H9 (cell line): ENCODE measurements around the gene C19orf47. TPM values are rescaled to one million over a fixed set of nuclear protein-coding genes. Genes with fewer than 3 reads are reported as not detected.

Experiments
- DNase-seq: peaks from one replicate; pipeline ENCODE4 v3.0.0-alpha.2; 2017
- H2AFZ ChIP-seq: one replicate; pipeline ENCODE4 v1.6.1; 2013; ENCODE audit warnings: mild to moderate bottlenecking, low read length, control low read depth, moderate library complexity
- H2AK5ac ChIP-seq: 2 replicates; pipeline ENCODE4 v1.6.1; 2013; ENCODE audit warnings: low read length, control low read depth, mixed read lengths; ENCODE audit not compliant: insufficient read length
- H2BK120ac ChIP-seq: one replicate; pipeline ENCODE4 v1.6.1; 2013; ENCODE audit warnings: low read depth, mild to moderate bottlenecking, low read length, control low read depth, inconsistent platforms; ENCODE audit not compliant: poor library complexity, severe bottlenecking
- H2BK12ac ChIP-seq: 2 replicates; pipeline ENCODE4 v1.6.1; 2013; ENCODE audit warnings: low read length, control low read depth, mixed read lengths, low read depth; ENCODE audit not compliant: insufficient read length
- H2BK15ac ChIP-seq: 2 replicates; pipeline ENCODE4 v1.6.1; 2013; ENCODE audit warnings: low read depth, low read length, control low read depth
- H2BK20ac ChIP-seq: one replicate; pipeline ENCODE4 v1.6.1; 2013; ENCODE audit warnings: low read depth, mild to moderate bottlenecking, low read length, control low read depth, inconsistent platforms; ENCODE audit not compliant: poor library complexity, severe bottlenecking
- H2BK5ac ChIP-seq: 2 replicates; pipeline ENCODE4 v1.6.1; 2013; ENCODE audit warnings: low read length, control low read depth, mixed read lengths; ENCODE audit not compliant: insufficient read length
- H3K14ac ChIP-seq: 2 replicates; pipeline ENCODE4 v1.6.1; 2013; ENCODE audit warnings: low read length, control low read depth; ENCODE audit not compliant: insufficient read depth
- H3K18ac ChIP-seq: 2 replicates; pipeline ENCODE4 v1.6.1; 2013; ENCODE audit warnings: low read depth, mild to moderate bottlenecking, mixed read lengths, low read length, control low read depth; ENCODE audit not compliant: insufficient read length
- H3K23ac ChIP-seq: 2 replicates; pipeline ENCODE4 v1.6.1; 2013; ENCODE audit warnings: low read length, control low read depth, mixed read lengths, low read depth; ENCODE audit not compliant: insufficient read length
- H3K23me2 ChIP-seq: 2 replicates; pipeline ENCODE4 v1.6.1; 2013; ENCODE audit warnings: low read depth, mild to moderate bottlenecking, mixed read lengths, low read length, control low read depth; ENCODE audit not compliant: insufficient read length, poor library complexity, severe bottlenecking
- H3K27ac ChIP-seq: 2 replicates; pipeline ENCODE4 v1.5.1; 2013; ENCODE audit warnings: low read length, control low read depth, mixed read lengths, low read depth; ENCODE audit not compliant: insufficient read length
- H3K27me3 ChIP-seq: 2 replicates; pipeline ENCODE4 v1.6.1; 2013; ENCODE audit warnings: low read length, control low read depth, inconsistent platforms; ENCODE audit not compliant: insufficient read depth
- H3K4ac ChIP-seq: 2 replicates; pipeline ENCODE4 v1.6.1; 2013; ENCODE audit warnings: low read depth, mild to moderate bottlenecking, control low read depth, inconsistent platforms, low read length, moderate library complexity
- H3K4me1 ChIP-seq: 2 replicates; pipeline ENCODE4 v1.6.1; 2013; ENCODE audit warnings: low read length, control low read depth, inconsistent platforms; ENCODE audit not compliant: insufficient read depth
- H3K4me2 ChIP-seq: 2 replicates; pipeline ENCODE4 v1.6.1; 2013; ENCODE audit warnings: low read length, control low read depth, mixed read lengths; ENCODE audit not compliant: insufficient read length, insufficient read depth
- H3K56ac ChIP-seq: 2 replicates; pipeline ENCODE4 v1.6.1; 2013; ENCODE audit warnings: low read depth, mild to moderate bottlenecking, mixed read lengths, low read length, control low read depth; ENCODE audit not compliant: insufficient read length
- H3K79me1 ChIP-seq: 2 replicates; pipeline ENCODE4 v1.6.1; 2013; ENCODE audit warnings: low read depth, mild to moderate bottlenecking, moderate library complexity, low read length, control low read depth, inconsistent platforms; ENCODE audit not compliant: insufficient read depth, poor library complexity, severe bottlenecking
- H3K79me2 ChIP-seq: 2 replicates; pipeline ENCODE4 v1.6.1; 2013; ENCODE audit warnings: low read length, control low read depth, inconsistent platforms; ENCODE audit not compliant: insufficient read depth
- H3K9ac ChIP-seq: 2 replicates; pipeline ENCODE4 v1.6.1; 2013; ENCODE audit warnings: low read length, control low read depth, mixed read lengths; ENCODE audit not compliant: insufficient read length; ENCODE audit errors: extremely low read depth
- H3K9me3 ChIP-seq: one replicate; pipeline ENCODE4 v1.6.1; 2013; ENCODE audit warnings: low read depth, low read length, inconsistent platforms; ENCODE audit not compliant: control insufficient read depth
- H3T11ph ChIP-seq: one replicate; pipeline ENCODE4 v1.6.1; 2013; ENCODE audit warnings: mild to moderate bottlenecking, low read length, control low read depth, inconsistent platforms
- H4K20me1 ChIP-seq: one replicate; pipeline ENCODE4 v1.6.1; 2013; ENCODE audit not compliant: control insufficient read depth, insufficient read length, insufficient read depth
- H4K5ac ChIP-seq: 2 replicates; pipeline ENCODE4 v1.6.1; 2013; ENCODE audit warnings: low read depth, mild to moderate bottlenecking, mixed read lengths, low read length, control low read depth; ENCODE audit not compliant: insufficient read length
- H4K8ac ChIP-seq: replicated peaks from 2 replicates; pipeline ENCODE4 v1.6.1; 2013; ENCODE audit warnings: low read length, control low read depth, mixed read lengths, low read depth; ENCODE audit not compliant: insufficient read length
- H4K91ac ChIP-seq: 2 replicates; pipeline ENCODE4 v1.6.1; 2013; ENCODE audit warnings: low read depth, mild to moderate bottlenecking, moderate library complexity, mixed read lengths, low read length, control low read depth; ENCODE audit not compliant: insufficient read length
- H3K27ac Mint-ChIP-seq, 3 experiments: 2 replicates in 2 of 3; 3 replicates in 1 of 3; pipeline ENCODE4 v1.8.0; 2020 to 2021; ENCODE audit warnings: mixed read lengths in 3 of 3, mild to moderate bottlenecking in 1 of 3, moderate library complexity in 1 of 3
- H3K27me3 Mint-ChIP-seq: 2 replicates; pipeline ENCODE4 v1.8.0; 2021; ENCODE audit warnings: low read depth, mild to moderate bottlenecking, moderate library complexity, mixed read lengths
- H3K36me3 Mint-ChIP-seq, 3 experiments: 2 replicates in 2 of 3; 3 replicates in 1 of 3; pipeline ENCODE4 v1.8.0; 2020 to 2021; ENCODE audit warnings: low read depth in 3 of 3, mixed read lengths in 3 of 3; ENCODE audit not compliant: insufficient read depth in 1 of 3
- H3K4me1 Mint-ChIP-seq, 2 experiments: 2 replicates each; pipeline ENCODE4 v1.8.0; 2020; ENCODE audit warnings: mixed read lengths in 2 of 2
- H3K4me3 Mint-ChIP-seq, 2 experiments: 2 replicates in 1 of 2; 3 replicates in 1 of 2; pipeline ENCODE4 v1.8.0; 2020 to 2021; ENCODE audit warnings: mild to moderate bottlenecking in 2 of 2, mixed read lengths in 2 of 2, moderate library complexity in 1 of 2
- H3K9me3 Mint-ChIP-seq, 2 experiments: 2 replicates in 1 of 2; 3 replicates in 1 of 2; pipeline ENCODE4 v1.8.0; 2020; ENCODE audit warnings: mild to moderate bottlenecking in 2 of 2, mixed read lengths in 2 of 2, moderate library complexity in 1 of 2
- WGBS: extraction: QIAGEN DNeasy Blood & Tissue Kit; methylation state at CpG from one replicate; pipeline ENCODE4 v1.1.7; 2013; ENCODE audit warnings: missing lambda C conversion rate, low lambda C conversion rate, mixed read lengths; ENCODE audit not compliant: insufficient read length; ENCODE audit errors: extremely low coverage; 5-methylcytosine and 5-hydroxymethylcytosine counted together
- total RNA-seq: library from RNA; stranded (reverse); gene quantifications from 2 replicates; pipeline ENCODE4 v1.2.1, GENCODE V29; 2021
- TF ChIP-seq, protein P1 (sequence below): fragments of 200-600 bp; sonication (generic); conservative IDR thresholded peaks from 3 replicates; pipeline ENCODE4 v1.8.0; 2021; ENCODE audit warnings: antibody characterized with exemption, mild to moderate bottlenecking

C19orf47 gene
- total RNA-seq, 1 experiment from 2014 or later = 19.4 TPM

DNA sequence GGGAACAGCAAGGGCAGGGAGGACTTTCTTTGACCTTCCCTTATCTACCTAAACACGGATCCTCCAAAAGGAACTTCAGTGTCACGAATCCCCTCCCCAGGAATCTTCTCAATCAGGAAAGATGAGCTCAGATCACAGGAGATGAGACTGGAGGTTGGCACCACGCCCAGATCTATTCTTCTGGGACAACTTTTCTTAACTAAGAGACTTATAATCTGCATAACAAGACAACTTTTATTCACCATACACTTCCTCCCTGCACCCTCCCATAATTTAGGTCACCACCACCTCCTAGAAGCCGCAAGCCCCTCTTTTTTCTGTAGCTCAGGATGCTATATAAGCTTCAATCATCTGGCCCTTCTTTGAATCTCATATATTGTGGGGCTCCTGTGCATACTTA, 43.9 kb downstream of the C19orf47 start:
- Mint-ChIP-seq H3K4me1 (peaks cover 9 to 13% of the 10 kb centered on the region in 2 experiments), H3K36me3 (no peaks in the 10 kb centered on the region), H3K27me3 (peaks cover 2% of the 10 kb centered on the region; the same call in 1 of the 2 replicates), H3K4me3 (no peak overlapping the region), H3K27ac (peak overlapping the region in 2 of 3 experiments; percentile 11 to 63; a peak in 1 of 7 replicates), H3K9me3 (no peaks in the 10 kb centered on the region)
- Histone ChIP-seq H3T11ph (no peak overlapping the region), H3K79me1 (no peaks in the 10 kb centered on the region), H3K9me3 (no peaks in the 10 kb centered on the region), H3K23me2 (no peaks in the 10 kb centered on the region), H4K91ac (no peak overlapping the region), H3K56ac (no peak overlapping the region), H2AK5ac (no peak overlapping the region), H3K27ac (no peak overlapping the region), H3K4me1 (no peaks in the 10 kb centered on the region), H4K20me1 (no peaks in the 10 kb centered on the region), H3K4me2 (no peak overlapping the region), H4K8ac (no peak overlapping the region), H3K9ac (no peak overlapping the region), H2BK12ac (no peak overlapping the region), H3K23ac (no peak overlapping the region), H2AFZ (no peak overlapping the region), H3K18ac (no peak overlapping the region), H4K5ac (no peak overlapping the region), H2BK15ac (no peak overlapping the region), H3K79me2 (no peaks in the 10 kb centered on the region), H2BK5ac (no peak overlapping the region), H3K27me3 (no peaks in the 10 kb centered on the region), H2BK120ac (no peak overlapping the region), H2BK20ac (no peak overlapping the region), H3K4ac (no peak overlapping the region), H3K14ac (no peak overlapping the region)
- TF ChIP-seq, protein P1, sequence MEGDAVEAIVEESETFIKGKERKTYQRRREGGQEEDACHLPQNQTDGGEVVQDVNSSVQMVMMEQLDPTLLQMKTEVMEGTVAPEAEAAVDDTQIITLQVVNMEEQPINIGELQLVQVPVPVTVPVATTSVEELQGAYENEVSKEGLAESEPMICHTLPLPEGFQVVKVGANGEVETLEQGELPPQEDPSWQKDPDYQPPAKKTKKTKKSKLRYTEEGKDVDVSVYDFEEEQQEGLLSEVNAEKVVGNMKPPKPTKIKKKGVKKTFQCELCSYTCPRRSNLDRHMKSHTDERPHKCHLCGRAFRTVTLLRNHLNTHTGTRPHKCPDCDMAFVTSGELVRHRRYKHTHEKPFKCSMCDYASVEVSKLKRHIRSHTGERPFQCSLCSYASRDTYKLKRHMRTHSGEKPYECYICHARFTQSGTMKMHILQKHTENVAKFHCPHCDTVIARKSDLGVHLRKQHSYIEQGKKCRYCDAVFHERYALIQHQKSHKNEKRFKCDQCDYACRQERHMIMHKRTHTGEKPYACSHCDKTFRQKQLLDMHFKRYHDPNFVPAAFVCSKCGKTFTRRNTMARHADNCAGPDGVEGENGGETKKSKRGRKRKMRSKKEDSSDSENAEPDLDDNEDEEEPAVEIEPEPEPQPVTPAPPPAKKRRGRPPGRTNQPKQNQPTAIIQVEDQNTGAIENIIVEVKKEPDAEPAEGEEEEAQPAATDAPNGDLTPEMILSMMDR = no peak
- WGBS = no CpG with 5 or more reads among the region's 4 CpGs
- no peak for DNase-seq
